Esophagus squamous epithelium (tissue), 5 donors: ENCODE measurements around the gene IVNS1ABP. TPM values are rescaled to one million over a fixed set of nuclear protein-coding genes. Genes with fewer than 3 reads are reported as not detected.

Experiments
- DNase-seq: peaks from one replicate; lab custom pipeline; 2025; lab: John Stamatoyannopoulos, UW
- H3K27ac ChIP-seq, 4 donors: fragments of 200-600 bp; sonication (generic); one replicate each; pipeline ENCODE4 v1.5.1; 2016 to 2019; ENCODE audit warnings: mild to moderate bottlenecking in 1 of 4
- H3K27me3 ChIP-seq, 4 donors: fragments of 200-600 bp; sonication (generic); 1 replicate in 3 of 4; 2 replicates in 1 of 4; pipeline versions ENCODE4 v1.5.1 to v1.6.0; 2017 to 2021; ENCODE audit warnings: antibody characterized with exemption in 1 of 4
- H3K36me3 ChIP-seq, 3 donors: fragments of 200-600 bp; sonication (generic); one replicate each; pipeline ENCODE4 v1.5.1; 2016 to 2019
- H3K4me1 ChIP-seq, 3 donors: fragments of 200-600 bp; sonication (generic); one replicate each; pipeline ENCODE4 v1.5.1; 2017 to 2019
- H3K4me3 ChIP-seq, 4 donors: fragments of 200-600 bp; sonication (generic); 1 replicate in 3 of 4; 2 replicates in 1 of 4; pipeline ENCODE4 v1.5.1; 2016 to 2019; ENCODE audit warnings: mild to moderate bottlenecking in 2 of 4, moderate library complexity in 1 of 4
- H3K9me3 ChIP-seq, 3 donors: fragments of 200-600 bp; sonication (generic); one replicate each; pipeline ENCODE4 v1.5.1; 2016 to 2019
- CTCF ChIP-seq, 6 experiments: fragments of 450-650 bp in 4 of 6; fragments of 200-600 bp in 2 of 6; sonication (generic) in 2 of 6; IDR thresholded peaks; one replicate each; pipeline ENCODE4 v1.5.1; 2016 to 2019; ENCODE audit warnings: antibody characterized with exemption in 6 of 6, mild to moderate bottlenecking in 4 of 6, moderate library complexity in 4 of 6
- POLR2A ChIP-seq, 4 donors: fragments of 450-650 bp; IDR thresholded peaks; one replicate each; pipeline ENCODE4 v1.6.1; 2017; ENCODE audit warnings: antibody characterized with exemption in 4 of 4, mild to moderate bottlenecking in 4 of 4, moderate library complexity in 3 of 4
- WGBS, 2 donors: methylation state at CpG; one replicate each; pipeline ENCODE4 v1.1.5; 2018; 5-methylcytosine and 5-hydroxymethylcytosine counted together
- intact Hi-C: fragments of 100-400 bp; cut with DNase I; formaldehyde crosslinking; loops from one replicate; pipeline ENCODE4 v1.15.0; 2022
- total RNA-seq, 4 donors: library from RNA; depleted of rRNA; stranded (reverse); fragments of >200 nt; gene quantifications; one replicate each; pipeline ENCODE4 v1.1.0, GENCODE V29; 2016
- donor health status: DM: yes; HTN: yes; CAD: no.

The IVNS1ABP gene
- total RNA-seq, 4 donors from 2014 or later = 42.1 to 98.4 (median 52.5) TPM

GRCh38 chr1:185291159-185291558, 25.9 kb downstream of the IVNS1ABP start:
- no peaks in the 10 kb centered on the region for H3K4me1 ChIP-seq
- intact Hi-C loops = loop anchor here (10.0 kb wide), 1 partner anchor 384 kb away; no protein-coding TSS in a partner anchor
- peaks cover 0 to 19% (median 0%) of the 10 kb centered on the region in 3 donors for H3K36me3 ChIP-seq
- H3K27ac ChIP-seq = no peak overlapping the region
- 79 to 82% methylated on average over 1 of the region's 1 CpG for WGBS, 2 donors
- no peak overlapping the region for H3K4me3 ChIP-seq
- TF ChIP-seq POLR2A (IDR thresholded peaks at IDR 0.05) = no peak
- no peak for TF ChIP-seq CTCF (IDR thresholded peaks at IDR 0.05)
- no peaks in the 10 kb centered on the region for H3K9me3 ChIP-seq
- DNase-seq = no peak
- H3K27me3 ChIP-seq = no peaks in the 10 kb centered on the region

GRCh38 chr1:185289880-185290279, 27.2 kb downstream of the IVNS1ABP start:
- TF ChIP-seq POLR2A (IDR thresholded peaks at IDR 0.05) = no peak
- no peak for TF ChIP-seq CTCF (IDR thresholded peaks at IDR 0.05)
- peaks cover 0 to 6% (median 0%) of the 10 kb centered on the region in 3 donors for H3K36me3 ChIP-seq
- DNase-seq = no peak

GRCh38 chr1:185288435-185288834, 28.6 kb downstream of the IVNS1ABP start:
- Histone ChIP-seq H3K27ac (no peak overlapping the region), H3K9me3 (no peaks in the 10 kb centered on the region), H3K27me3 (no peaks in the 10 kb centered on the region), H3K4me1 (no peaks in the 10 kb centered on the region), H3K4me3 (no peak overlapping the region), H3K36me3 (no peaks in the 10 kb centered on the region)
- WGBS, 2 donors = 80 to 100% methylated on average over 3 of the region's 3 CpGs
- intact Hi-C loops = no loop called here
- TF ChIP-seq CTCF (IDR thresholded peaks at IDR 0.05) (no peak), POLR2A (IDR thresholded peaks at IDR 0.05) (no peak)
- no peak for DNase-seq

More at GRCh38 chr1:185289880-185290279, 27.2 kb downstream of the IVNS1ABP start:
- Histone ChIP-seq H3K9me3 (no peaks in the 10 kb centered on the region), H3K27me3 (no peaks in the 10 kb centered on the region), H3K4me1 (no peaks in the 10 kb centered on the region), H3K4me3 (no peak overlapping the region), H3K27ac (no peak overlapping the region)
- intact Hi-C loops = loop anchor here (10.0 kb wide), 1 partner anchor 385 kb away; no protein-coding TSS in a partner anchor

- 90 to 92% methylated on average over 2 of the region's 2 CpGs for WGBS, 2 donors
- TF ChIP-seq POLR2A (IDR thresholded peaks at IDR 0.05) = no peak
- no peak for TF ChIP-seq CTCF (IDR thresholded peaks at IDR 0.05)
Measured at GRCh38 chr1:185287451-185287850, 29.6 kb downstream of the IVNS1ABP start.

GRCh38 chr1:185284533-185285276, 32.3 kb downstream of the IVNS1ABP start:
- H3K4me3 ChIP-seq = no peak overlapping the region
- H3K27me3 ChIP-seq = no peaks in the 10 kb centered on the region
- intact Hi-C loops = no loop called here
- WGBS, 2 donors = 57 to 68% methylated on average over 2 of the region's 2 CpGs
- no peaks in the 10 kb centered on the region for H3K9me3 ChIP-seq
- H3K4me1 ChIP-seq = no peaks in the 10 kb centered on the region
- H3K36me3 ChIP-seq = peaks cover 0 to 9% (median 0%) of the 10 kb centered on the region in 3 donors
- DNase-seq = no peak
- H3K27ac ChIP-seq = no peak overlapping the region
- TF ChIP-seq CTCF (IDR thresholded peaks at IDR 0.05) (no peak), POLR2A (IDR thresholded peaks at IDR 0.05) (no peak)

More at GRCh38 chr1:185287451-185287850, 29.6 kb downstream of the IVNS1ABP start:
- H3K4me3 ChIP-seq = no peak overlapping the region
- no peak overlapping the region for H3K27ac ChIP-seq
- no peak for DNase-seq
- H3K27me3 ChIP-seq = no peaks in the 10 kb centered on the region
- H3K36me3 ChIP-seq = no peaks in the 10 kb centered on the region
- intact Hi-C loops = no loop called here
- no peaks in the 10 kb centered on the region for H3K4me1 ChIP-seq
- H3K9me3 ChIP-seq = no peaks in the 10 kb centered on the region
